Neural cell (in vitro differentiated cells): ENCODE measurements around the gene RAB6D. TPM values are rescaled to one million over a fixed set of nuclear protein-coding genes. Genes with fewer than 3 reads are reported as not detected.
A peak's percentile ranks its signal among the peaks of the same experiment; 100 is the strongest.
"Not testable (repeated sequence)": the region's sequence is repeated elsewhere in the genome, so short reads cannot be mapped to it uniquely, and the experiment has no call there.

ENCODE experiments used
- H2AFZ ChIP-seq: fragments of 200-600, 300-800 bp; sonication (generic), shearing (Covaris generic); 2 replicates; pipeline ENCODE4 v1.6.0; 2014; ENCODE audit warnings: low read depth, mild to moderate bottlenecking, antibody characterized with exemption, low read length, moderate library complexity
- H3F3A ChIP-seq: fragments of 200-600 bp; shearing (Covaris generic); 2 replicates; pipeline ENCODE4 v1.6.1; 2016; ENCODE audit warnings: mild to moderate bottlenecking, moderate library complexity, mixed read lengths, antibody characterized with exemption, low read length; ENCODE audit not compliant: insufficient read depth, poor library complexity, severe bottlenecking
- H3K27ac ChIP-seq: fragments of 200-600, 300-800 bp; sonication (generic), shearing (Covaris generic); 2 replicates; pipeline ENCODE4 v1.5.1; 2014; ENCODE audit warnings: mild to moderate bottlenecking, low read length, moderate library complexity
- H3K27me3 ChIP-seq: fragments of 300-800, 200-600 bp; sonication (generic), shearing (Covaris generic); 2 replicates; pipeline ENCODE4 v1.6.0; 2014; ENCODE audit warnings: mild to moderate bottlenecking, low read depth, low read length, moderate library complexity; ENCODE audit not compliant: insufficient read depth
- H3K36me3 ChIP-seq: fragments of 300-800, 200-600 bp; sonication (generic), shearing (Covaris generic); 2 replicates; pipeline ENCODE4 v1.5.1; 2014; ENCODE audit warnings: mild to moderate bottlenecking, antibody characterized with exemption, low read length, moderate library complexity; ENCODE audit not compliant: insufficient read depth
- H3K4me2 ChIP-seq: fragments of 300-800, 200-600 bp; sonication (generic), shearing (Covaris generic); 2 replicates; pipeline ENCODE4 v1.6.0; 2014; ENCODE audit warnings: mild to moderate bottlenecking, low read length
- H3K4me3 ChIP-seq: fragments of 300-800, 200-600 bp; sonication (generic), shearing (Covaris generic); 2 replicates; pipeline ENCODE4 v1.5.1; 2014; ENCODE audit warnings: mild to moderate bottlenecking, low read length, moderate library complexity
- H3K79me2 ChIP-seq: fragments of 200-600 bp; shearing (Covaris generic); replicated peaks from 2 replicates; pipeline ENCODE4 v1.6.0; 2014; ENCODE audit warnings: mild to moderate bottlenecking, low read length, moderate library complexity; ENCODE audit not compliant: insufficient read depth
- H3K9ac ChIP-seq: fragments of 300-800, 200-600 bp; sonication (generic), shearing (Covaris generic); 2 replicates; pipeline ENCODE4 v1.6.1; 2016; ENCODE audit warnings: mild to moderate bottlenecking, low read length, mixed read lengths
- H3K9me2 ChIP-seq: fragments of 200-600 bp; shearing (Covaris generic); 2 replicates; pipeline ENCODE4 v1.6.1; 2016; ENCODE audit warnings: mild to moderate bottlenecking, low read length, mixed read lengths; ENCODE audit not compliant: insufficient read depth
- H3K9me3 ChIP-seq: fragments of 200-600, 300-800 bp; sonication (generic), shearing (Covaris generic); 2 replicates; pipeline ENCODE4 v1.6.1; 2016; ENCODE audit warnings: mild to moderate bottlenecking, mixed run types, low read length, moderate library complexity, mixed read lengths
- H4K20me1 ChIP-seq: fragments of 200-600 bp; shearing (Covaris generic); 2 replicates; pipeline ENCODE4 v1.6.1; 2016; ENCODE audit warnings: mild to moderate bottlenecking, mixed run types; ENCODE audit not compliant: insufficient read depth
- CTCF ChIP-seq: fragments of 450-650 bp; IDR thresholded peaks from 2 replicates; pipeline ENCODE4 v1.5.1; 2014; ENCODE audit warnings: antibody characterized with exemption, mild to moderate bottlenecking, moderate library complexity; ENCODE audit not compliant: poor library complexity, severe bottlenecking
- RAD21 ChIP-seq: fragments of 450-650 bp; conservative IDR thresholded peaks from 2 replicates; pipeline ENCODE4 v1.6.1; 2014; ENCODE audit warnings: antibody characterized with exemption, mild to moderate bottlenecking, moderate library complexity
- SMC3 ChIP-seq: fragments of 450-650 bp; conservative IDR thresholded peaks from 2 replicates; pipeline ENCODE4 v1.6.1; 2014; ENCODE audit warnings: antibody characterized with exemption, mild to moderate bottlenecking, moderate library complexity; ENCODE audit not compliant: poor library complexity
- polyA plus RNA-seq: library from polyadenylated mRNA; depleted of rRNA; stranded (reverse); fragments of >200 nt; gene quantifications from 2 replicates; pipeline ENCODE4 v1.2.3, GENCODE V29; 2014

Gene RAB6D
- polyA plus RNA-seq, 1 donor from 2014 or later, result 0.63 TPM

GRCh38 chr2:131347035-131347434 is 16.9 kb downstream of the RAB6D start:
- H3F3A ChIP-seq, H3K9me2 ChIP-seq, H3K9ac ChIP-seq, H3K4me3 ChIP-seq, H3K9me3 ChIP-seq, H2AFZ ChIP-seq, H3K36me3 ChIP-seq, H3K79me2 ChIP-seq, H3K27me3 ChIP-seq, H4K20me1 ChIP-seq, H3K4me2 ChIP-seq, H3K27ac ChIP-seq: not testable (repeated sequence)

GRCh38 chr2:131339307-131339706 is 24.7 kb downstream of the RAB6D start:
- not testable (repeated sequence) for H3K9me2 ChIP-seq, H3K4me3 ChIP-seq, H3F3A ChIP-seq, H3K36me3 ChIP-seq, H3K27me3 ChIP-seq, H4K20me1 ChIP-seq, H3K4me2 ChIP-seq, H3K9ac ChIP-seq, H2AFZ ChIP-seq, H3K79me2 ChIP-seq, H3K9me3 ChIP-seq, H3K27ac ChIP-seq

- H3K79me2 ChIP-seq, H3K27ac ChIP-seq, H4K20me1 ChIP-seq, H3K4me3 ChIP-seq, H3K27me3 ChIP-seq, H2AFZ ChIP-seq, H3K36me3 ChIP-seq, H3K4me2 ChIP-seq, H3K9ac ChIP-seq, H3K9me3 ChIP-seq, H3K9me2 ChIP-seq, H3F3A ChIP-seq: not testable (repeated sequence)
- TF ChIP-seq CTCF (peak; percentile 46), SMC3 (peak; percentile 61), RAD21 (peak; percentile 41)
These were observed 28.6 kb downstream of the RAB6D start for GRCh38 chr2:131335319-131335718.

- H3K9me2 ChIP-seq, H3F3A ChIP-seq, H4K20me1 ChIP-seq, H3K4me3 ChIP-seq, H3K36me3 ChIP-seq, H3K9ac ChIP-seq, H3K9me3 ChIP-seq, H2AFZ ChIP-seq, H3K4me2 ChIP-seq, H3K79me2 ChIP-seq, H3K27me3 ChIP-seq, H3K27ac ChIP-seq: not testable (repeated sequence)
These were observed 31.3 kb downstream of the RAB6D start for GRCh38 chr2:131332709-131333108.

GRCh38 chr2:131331000-131331399 is 33.0 kb downstream of the RAB6D start:
- H3K36me3 ChIP-seq, H3K27me3 ChIP-seq, H2AFZ ChIP-seq, H3K9ac ChIP-seq, H3K9me3 ChIP-seq, H4K20me1 ChIP-seq, H3F3A ChIP-seq, H3K4me2 ChIP-seq, H3K27ac ChIP-seq, H3K79me2 ChIP-seq, H3K9me2 ChIP-seq: not testable (repeated sequence)
- H3K4me3 ChIP-seq, result peak overlapping the region; percentile 47
